Liver (tissue), 9 donors: ENCODE measurements around the gene COL5A1. TPM values are rescaled to one million over a fixed set of nuclear protein-coding genes. Genes with fewer than 3 reads are reported as not detected.

Experiments used
- DNase-seq: peaks from one replicate; pipeline ENCODE4 v3.0.0-alpha.2; 2017; ENCODE audit warnings: low spot score
- H3K27ac ChIP-seq, 2 donors: one replicate each; pipeline ENCODE4 v1.7.0; 2013; ENCODE audit warnings: inconsistent platforms in 2 of 2, low read length in 2 of 2, control low read depth in 1 of 2, low read depth in 1 of 2, mild to moderate bottlenecking in 1 of 2
- H3K27me3 ChIP-seq, 4 donors: one replicate each; pipeline versions ENCODE4 v1.6.1 to v1.7.0; 2013; ENCODE audit warnings: low read length in 3 of 4, inconsistent platforms in 1 of 4, mild to moderate bottlenecking in 1 of 4, moderate library complexity in 1 of 4; ENCODE audit not compliant: control insufficient read depth in 4 of 4, insufficient read depth in 4 of 4
- H3K36me3 ChIP-seq, 4 donors: one replicate each; pipeline versions ENCODE4 v1.6.1 to v1.7.0; 2013; ENCODE audit warnings: low read length in 3 of 4, mild to moderate bottlenecking in 3 of 4, low read depth in 1 of 4, moderate library complexity in 1 of 4; ENCODE audit not compliant: control insufficient read depth in 4 of 4, insufficient read depth in 3 of 4
- H3K4me1 ChIP-seq, 4 donors: one replicate each; pipeline versions ENCODE4 v1.6.1 to v1.7.0; 2013; ENCODE audit warnings: low read length in 3 of 4, mild to moderate bottlenecking in 3 of 4, moderate library complexity in 1 of 4; ENCODE audit not compliant: control insufficient read depth in 4 of 4, insufficient read depth in 4 of 4
- H3K4me3 ChIP-seq, 3 donors: one replicate each; pipeline versions ENCODE4 v1.6.1 to v1.7.0; 2013; ENCODE audit warnings: low read length in 3 of 3, control low read depth in 1 of 3, low read depth in 1 of 3, mild to moderate bottlenecking in 1 of 3
- H3K9ac ChIP-seq, 2 donors: one replicate each; pipeline ENCODE4 v1.7.0; 2013; ENCODE audit warnings: low read length in 2 of 2, mild to moderate bottlenecking in 2 of 2, moderate library complexity in 2 of 2, control low read depth in 1 of 2, low read depth in 1 of 2
- H3K9me3 ChIP-seq, 4 donors: one replicate each; pipeline versions ENCODE4 v1.6.1 to v1.7.0; 2013; ENCODE audit warnings: low read length in 3 of 4; ENCODE audit not compliant: control insufficient read depth in 4 of 4
- EGR1 ChIP-seq, 2 donors: IDR thresholded peaks; 2 replicates each; pipeline ENCODE4 v1.6.1; 2016 to 2018; ENCODE audit warnings: antibody characterized with exemption in 2 of 2, low read depth in 2 of 2
- FOXA1 ChIP-seq: IDR thresholded peaks from 2 replicates; pipeline ENCODE4 v1.6.1; 2016; ENCODE audit warnings: antibody characterized with exemption
- FOXA2 ChIP-seq: IDR thresholded peaks from 2 replicates; pipeline ENCODE4 v1.6.1; 2016; ENCODE audit warnings: antibody characterized with exemption
- HNF4A ChIP-seq, 2 donors: conservative IDR thresholded peaks; 2 replicates each; pipeline ENCODE4 v1.6.1; 2016; ENCODE audit warnings: antibody characterized with exemption in 2 of 2, mild to moderate bottlenecking in 2 of 2
- RAD21 ChIP-seq, 2 donors: IDR thresholded peaks; 2 replicates each; pipeline ENCODE4 v1.6.1; 2016; ENCODE audit warnings: antibody characterized with exemption in 2 of 2, mild to moderate bottlenecking in 2 of 2
- RXRA ChIP-seq, 2 donors: IDR thresholded peaks; 2 replicates each; pipeline ENCODE4 v1.6.1; 2017 to 2018; ENCODE audit warnings: antibody characterized with exemption in 2 of 2, mild to moderate bottlenecking in 1 of 2
- SP1 ChIP-seq: IDR thresholded peaks from 2 replicates; pipeline ENCODE4 v1.6.1; 2018; ENCODE audit warnings: antibody characterized with exemption, mild to moderate bottlenecking
- TAF1 ChIP-seq: conservative IDR thresholded peaks from 2 replicates; pipeline ENCODE4 v1.6.1; 2016; ENCODE audit warnings: antibody characterized with exemption, mild to moderate bottlenecking
- WGBS: extraction: QIAGEN DNeasy Blood & Tissue Kit; methylation state at CpG from one replicate; pipeline ENCODE4 v1.1.7; 2013; 5-methylcytosine and 5-hydroxymethylcytosine counted together
- polyA plus RNA-seq, 2 donors: library from polyadenylated mRNA; stranded (reverse) in 1 of 2; unstranded in 1 of 2; fragments of 200-250 nt in 1 of 2; fragments of >200 nt in 1 of 2; fragmentation: Nextera tagmentation in 1 of 2; extraction: Ambion mirVana in 1 of 2; gene quantifications; one replicate each; pipeline versions ENCODE4 v1.2.1 to v1.2.3, GENCODE V29; 2013 to 2015
- total RNA-seq, 2 donors: library from RNA; depleted of rRNA; stranded (reverse); fragments of >200 nt; gene quantifications; one replicate each; pipeline ENCODE4 v1.2.3, GENCODE V29; 2014
- TF ChIP-seq, protein P1 (sequence below): fragments of 150-350 bp; IDR thresholded peaks from 2 replicates; pipeline ENCODE4 v1.5.1; 2017; ENCODE audit warnings: improper control_type of control experiment, low read depth, low read length; ENCODE audit not compliant: missing input control
- TF ChIP-seq, protein P2 (sequence below): IDR thresholded peaks from 2 replicates; pipeline ENCODE4 v1.6.1; 2016; ENCODE audit warnings: antibody characterized with exemption, mild to moderate bottlenecking
- TF ChIP-seq, protein P3 (sequence below): IDR thresholded peaks from 2 replicates; pipeline ENCODE4 v1.6.1; 2016; ENCODE audit warnings: antibody characterized with exemption
- TF ChIP-seq, protein P4 (sequence below): IDR thresholded peaks from 2 replicates; pipeline ENCODE4 v1.6.1; 2016; ENCODE audit warnings: antibody characterized with exemption
- TF ChIP-seq, protein P5 (sequence below): IDR thresholded peaks from 2 replicates; pipeline ENCODE4 v1.6.1; 2016; ENCODE audit warnings: antibody characterized with exemption
- donor health status: healthy.
- donor health status: healthy.
- donor health status: healthy.
- donor health status: healthy.
- donor health status: healthy.

The COL5A1 gene
- total and polyA plus RNA-seq, 4 donors: 0.67 to 15.6 (median 11.2) TPM

DNA sequence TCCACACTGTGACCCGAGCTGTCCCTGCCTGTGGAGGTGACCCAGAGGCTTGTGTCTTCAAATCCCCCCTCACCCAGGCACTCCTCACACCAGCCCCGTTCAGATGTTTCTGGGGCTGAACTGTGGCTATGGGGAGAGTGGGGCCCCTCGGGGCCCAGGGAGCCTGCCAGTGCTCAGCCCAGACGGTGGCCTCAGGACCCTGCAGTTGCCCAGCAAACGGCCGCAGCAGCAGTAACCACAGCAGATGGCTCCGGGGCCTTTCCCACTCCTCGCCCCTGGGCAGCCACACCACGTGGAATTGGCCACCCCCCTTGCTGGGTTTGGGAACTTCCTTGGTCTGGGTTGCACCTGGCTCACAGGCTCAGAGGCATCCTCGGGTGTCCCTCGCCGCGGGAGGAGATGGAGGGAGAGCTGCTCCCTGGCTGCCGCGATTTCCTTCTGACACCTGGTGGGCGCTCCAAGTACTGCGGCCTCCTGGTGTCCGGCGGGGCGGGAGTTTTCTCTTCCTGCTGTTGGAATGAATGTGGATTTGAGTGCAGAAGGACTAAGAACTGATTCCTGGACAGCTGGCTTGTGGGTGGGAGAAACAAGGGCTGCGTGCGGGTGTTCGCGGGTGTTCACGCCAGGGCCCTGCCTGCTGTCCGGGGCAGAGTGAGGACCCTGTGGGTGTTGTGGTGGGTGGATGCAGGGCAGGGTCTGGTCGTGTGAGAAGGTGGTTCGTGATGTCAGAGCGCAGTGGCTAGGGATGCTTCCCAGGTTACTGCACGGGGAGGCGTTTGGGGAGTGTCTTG is 97.5 kb downstream of the COL5A1 start:
- DNase-seq: peak; percentile 76
- Histone ChIP-seq H3K4me1 (no peaks in the 10 kb centered on the region), H3K9me3 (no peaks in the 10 kb centered on the region), H3K27ac (no peak overlapping the region), H3K4me3 (no peak overlapping the region), H3K27me3 (peaks cover 0 to 2% (median under 1%) of the 10 kb centered on the region in 4 donors), H3K36me3 (no peaks in the 10 kb centered on the region), H3K9ac (no peak overlapping the region)
- no peak for TF ChIP-seq HNF4A (conservative IDR thresholded peaks at IDR 0.05)
- peak in 1 of 2 donors; percentile 85 for TF ChIP-seq RAD21 (IDR thresholded peaks at IDR 0.05)
- TF ChIP-seq, protein P1, sequence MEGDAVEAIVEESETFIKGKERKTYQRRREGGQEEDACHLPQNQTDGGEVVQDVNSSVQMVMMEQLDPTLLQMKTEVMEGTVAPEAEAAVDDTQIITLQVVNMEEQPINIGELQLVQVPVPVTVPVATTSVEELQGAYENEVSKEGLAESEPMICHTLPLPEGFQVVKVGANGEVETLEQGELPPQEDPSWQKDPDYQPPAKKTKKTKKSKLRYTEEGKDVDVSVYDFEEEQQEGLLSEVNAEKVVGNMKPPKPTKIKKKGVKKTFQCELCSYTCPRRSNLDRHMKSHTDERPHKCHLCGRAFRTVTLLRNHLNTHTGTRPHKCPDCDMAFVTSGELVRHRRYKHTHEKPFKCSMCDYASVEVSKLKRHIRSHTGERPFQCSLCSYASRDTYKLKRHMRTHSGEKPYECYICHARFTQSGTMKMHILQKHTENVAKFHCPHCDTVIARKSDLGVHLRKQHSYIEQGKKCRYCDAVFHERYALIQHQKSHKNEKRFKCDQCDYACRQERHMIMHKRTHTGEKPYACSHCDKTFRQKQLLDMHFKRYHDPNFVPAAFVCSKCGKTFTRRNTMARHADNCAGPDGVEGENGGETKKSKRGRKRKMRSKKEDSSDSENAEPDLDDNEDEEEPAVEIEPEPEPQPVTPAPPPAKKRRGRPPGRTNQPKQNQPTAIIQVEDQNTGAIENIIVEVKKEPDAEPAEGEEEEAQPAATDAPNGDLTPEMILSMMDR: peak; percentile 82
- WGBS: 36% methylated on average over 31 of the region's 31 CpGs

DNA sequence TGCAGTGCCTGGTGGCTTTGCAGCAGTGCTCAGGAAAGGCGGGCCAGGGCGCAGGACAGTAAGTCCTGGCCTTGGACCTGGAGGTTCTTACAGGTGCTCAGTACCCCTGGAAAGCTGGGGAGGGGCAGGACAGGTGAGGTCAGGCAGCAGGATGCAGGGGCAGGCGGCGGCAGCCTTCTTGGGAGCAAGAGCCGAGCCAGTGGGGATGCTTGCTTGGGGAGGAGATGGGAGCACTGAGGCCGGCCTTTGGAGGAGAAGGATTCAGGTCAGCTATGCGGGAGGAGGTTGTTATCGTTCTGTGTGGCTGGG is 98.0 kb downstream of the COL5A1 start:
- no peak overlapping the region for H3K9ac ChIP-seq
- no peak overlapping the region for H3K27ac ChIP-seq
- H3K27me3 ChIP-seq: peaks cover 0 to 2% (median under 1%) of the 10 kb centered on the region in 4 donors
- DNase-seq: no peak
- no peak overlapping the region for H3K4me3 ChIP-seq
- no peaks in the 10 kb centered on the region for H3K9me3 ChIP-seq
- 74% methylated on average over 8 of the region's 8 CpGs for WGBS
- no peaks in the 10 kb centered on the region for H3K4me1 ChIP-seq
- H3K36me3 ChIP-seq: no peaks in the 10 kb centered on the region
- TF ChIP-seq, protein P2, sequence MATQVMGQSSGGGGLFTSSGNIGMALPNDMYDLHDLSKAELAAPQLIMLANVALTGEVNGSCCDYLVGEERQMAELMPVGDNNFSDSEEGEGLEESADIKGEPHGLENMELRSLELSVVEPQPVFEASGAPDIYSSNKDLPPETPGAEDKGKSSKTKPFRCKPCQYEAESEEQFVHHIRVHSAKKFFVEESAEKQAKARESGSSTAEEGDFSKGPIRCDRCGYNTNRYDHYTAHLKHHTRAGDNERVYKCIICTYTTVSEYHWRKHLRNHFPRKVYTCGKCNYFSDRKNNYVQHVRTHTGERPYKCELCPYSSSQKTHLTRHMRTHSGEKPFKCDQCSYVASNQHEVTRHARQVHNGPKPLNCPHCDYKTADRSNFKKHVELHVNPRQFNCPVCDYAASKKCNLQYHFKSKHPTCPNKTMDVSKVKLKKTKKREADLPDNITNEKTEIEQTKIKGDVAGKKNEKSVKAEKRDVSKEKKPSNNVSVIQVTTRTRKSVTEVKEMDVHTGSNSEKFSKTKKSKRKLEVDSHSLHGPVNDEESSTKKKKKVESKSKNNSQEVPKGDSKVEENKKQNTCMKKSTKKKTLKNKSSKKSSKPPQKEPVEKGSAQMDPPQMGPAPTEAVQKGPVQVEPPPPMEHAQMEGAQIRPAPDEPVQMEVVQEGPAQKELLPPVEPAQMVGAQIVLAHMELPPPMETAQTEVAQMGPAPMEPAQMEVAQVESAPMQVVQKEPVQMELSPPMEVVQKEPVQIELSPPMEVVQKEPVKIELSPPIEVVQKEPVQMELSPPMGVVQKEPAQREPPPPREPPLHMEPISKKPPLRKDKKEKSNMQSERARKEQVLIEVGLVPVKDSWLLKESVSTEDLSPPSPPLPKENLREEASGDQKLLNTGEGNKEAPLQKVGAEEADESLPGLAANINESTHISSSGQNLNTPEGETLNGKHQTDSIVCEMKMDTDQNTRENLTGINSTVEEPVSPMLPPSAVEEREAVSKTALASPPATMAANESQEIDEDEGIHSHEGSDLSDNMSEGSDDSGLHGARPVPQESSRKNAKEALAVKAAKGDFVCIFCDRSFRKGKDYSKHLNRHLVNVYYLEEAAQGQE: no peak
- TF ChIP-seq EGR1 (IDR thresholded peaks at IDR 0.05; ENCODE audit: low read depth in 2 of 2) (no peak), RXRA (IDR thresholded peaks at IDR 0.05) (no peak), SP1 (no peak), FOXA2 (no peak), HNF4A (conservative IDR thresholded peaks at IDR 0.05) (no peak), FOXA1 (no peak), TAF1 (no peak)
- TF ChIP-seq, protein P3, sequence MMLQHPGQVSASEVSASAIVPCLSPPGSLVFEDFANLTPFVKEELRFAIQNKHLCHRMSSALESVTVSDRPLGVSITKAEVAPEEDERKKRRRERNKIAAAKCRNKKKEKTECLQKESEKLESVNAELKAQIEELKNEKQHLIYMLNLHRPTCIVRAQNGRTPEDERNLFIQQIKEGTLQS: no peak
- TF ChIP-seq, protein P4, sequence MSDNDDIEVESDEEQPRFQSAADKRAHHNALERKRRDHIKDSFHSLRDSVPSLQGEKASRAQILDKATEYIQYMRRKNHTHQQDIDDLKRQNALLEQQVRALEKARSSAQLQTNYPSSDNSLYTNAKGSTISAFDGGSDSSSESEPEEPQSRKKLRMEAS: no peak
- TF ChIP-seq, protein P5, sequence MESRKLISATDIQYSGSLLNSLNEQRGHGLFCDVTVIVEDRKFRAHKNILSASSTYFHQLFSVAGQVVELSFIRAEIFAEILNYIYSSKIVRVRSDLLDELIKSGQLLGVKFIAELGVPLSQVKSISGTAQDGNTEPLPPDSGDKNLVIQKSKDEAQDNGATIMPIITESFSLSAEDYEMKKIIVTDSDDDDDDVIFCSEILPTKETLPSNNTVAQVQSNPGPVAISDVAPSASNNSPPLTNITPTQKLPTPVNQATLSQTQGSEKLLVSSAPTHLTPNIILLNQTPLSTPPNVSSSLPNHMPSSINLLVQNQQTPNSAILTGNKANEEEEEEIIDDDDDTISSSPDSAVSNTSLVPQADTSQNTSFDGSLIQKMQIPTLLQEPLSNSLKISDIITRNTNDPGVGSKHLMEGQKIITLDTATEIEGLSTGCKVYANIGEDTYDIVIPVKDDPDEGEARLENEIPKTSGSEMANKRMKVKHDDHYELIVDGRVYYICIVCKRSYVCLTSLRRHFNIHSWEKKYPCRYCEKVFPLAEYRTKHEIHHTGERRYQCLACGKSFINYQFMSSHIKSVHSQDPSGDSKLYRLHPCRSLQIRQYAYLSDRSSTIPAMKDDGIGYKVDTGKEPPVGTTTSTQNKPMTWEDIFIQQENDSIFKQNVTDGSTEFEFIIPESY: no peak
- TF ChIP-seq, protein P1: no peak
